Astrocyte (in vitro differentiated cells and primary cell): ENCODE data around the gene THEM5. TPM values are rescaled to one million over a fixed set of nuclear protein-coding genes. Genes with fewer than 3 reads are reported as not detected.

Experiments used
- DNase-seq: peaks from one replicate; pipeline ENCODE4 v3.0.0-alpha.2; 2010; ENCODE audit warnings: low read depth
- FAIRE-seq: peaks from 2 replicates; lab custom pipeline; 2011; peaks lifted over from hg19 to GRCh38; lab: Jason Lieb, UNC
- H2AFZ ChIP-seq: 2 replicates; pipeline ENCODE4 v1.6.0; 2012; ENCODE audit warnings: low read depth, low read length, inconsistent platforms
- H3K27ac ChIP-seq: 2 replicates; pipeline ENCODE4 v1.5.1; 2011; ENCODE audit warnings: low read depth, low read length, inconsistent platforms
- H3K27me3 ChIP-seq: 2 replicates; pipeline ENCODE4 v1.6.0; 2011; ENCODE audit warnings: low read length, inconsistent platforms; ENCODE audit not compliant: insufficient read depth
- H3K36me3 ChIP-seq: 2 replicates; pipeline ENCODE4 v1.5.1; 2011; ENCODE audit warnings: low read length, inconsistent platforms; ENCODE audit not compliant: insufficient read depth
- H3K4me1 ChIP-seq: 2 replicates; pipeline ENCODE4 v1.5.1; 2011; ENCODE audit warnings: low read length, inconsistent platforms; ENCODE audit not compliant: insufficient read depth
- H3K4me2 ChIP-seq: 2 replicates; pipeline ENCODE4 v1.6.0; 2012; ENCODE audit warnings: low read length, inconsistent platforms
- H3K4me3 ChIP-seq: 2 replicates; pipeline ENCODE4 v1.5.1; 2011; ENCODE audit warnings: low read depth, mild to moderate bottlenecking, low read length, inconsistent platforms; ENCODE audit not compliant: insufficient read depth
- H3K79me2 ChIP-seq: 2 replicates; pipeline ENCODE4 v1.6.0; 2012; ENCODE audit warnings: mild to moderate bottlenecking, low read length, inconsistent platforms; ENCODE audit not compliant: insufficient read depth
- H3K9ac ChIP-seq: 2 replicates; pipeline ENCODE4 v1.6.0; 2012; ENCODE audit warnings: mild to moderate bottlenecking, low read length, inconsistent platforms
- H3K9me3 ChIP-seq: 2 replicates; pipeline ENCODE4 v1.5.1; 2012; ENCODE audit warnings: low read depth, mild to moderate bottlenecking, low read length, inconsistent platforms; ENCODE audit not compliant: insufficient read depth
- H4K20me1 ChIP-seq: 2 replicates; pipeline ENCODE4 v1.6.0; 2012; ENCODE audit warnings: low read length, inconsistent platforms; ENCODE audit not compliant: insufficient read depth
- H3K27ac Mint-ChIP-seq: one replicate; pipeline ENCODE4 v1.8.0; 2021; ENCODE audit warnings: mild to moderate bottlenecking, mixed read lengths; ENCODE audit not compliant: unreplicated experiment
- H3K27me3 Mint-ChIP-seq: one replicate; pipeline ENCODE4 v1.8.0; 2021; ENCODE audit warnings: low read depth, mixed read lengths; ENCODE audit not compliant: unreplicated experiment
- H3K36me3 Mint-ChIP-seq: one replicate; pipeline ENCODE4 v1.8.0; 2021; ENCODE audit warnings: low read depth, mixed read lengths; ENCODE audit not compliant: unreplicated experiment
- H3K4me1 Mint-ChIP-seq: one replicate; pipeline ENCODE4 v1.8.0; 2021; ENCODE audit warnings: low read depth, mixed read lengths; ENCODE audit not compliant: unreplicated experiment
- H3K4me3 Mint-ChIP-seq: one replicate; pipeline ENCODE4 v1.8.0; 2021; ENCODE audit warnings: mild to moderate bottlenecking, moderate library complexity, mixed read lengths; ENCODE audit not compliant: unreplicated experiment
- H3K9me3 Mint-ChIP-seq: one replicate; pipeline ENCODE4 v1.8.0; 2021; ENCODE audit warnings: mild to moderate bottlenecking, mixed read lengths; ENCODE audit not compliant: unreplicated experiment
- CTCF ChIP-seq: IDR thresholded peaks from 2 replicates; pipeline ENCODE4 v1.5.1; 2011; ENCODE audit warnings: low read depth, mild to moderate bottlenecking, inconsistent platforms, low read length, moderate library complexity; ENCODE audit not compliant: insufficient read depth
- EZH2 ChIP-seq: IDR thresholded peaks from 2 replicates; pipeline ENCODE4 v1.6.1; 2012; ENCODE audit warnings: mild to moderate bottlenecking, low read length, inconsistent platforms; ENCODE audit not compliant: insufficient read depth
- total RNA-seq: library from RNA; stranded (reverse); gene quantifications from 2 replicates; pipeline ENCODE4 v1.2.1, GENCODE V29; 2021

THEM5 gene
- total RNA-seq, 1 donor from 2014 or later, result not detected

- Mint-ChIP-seq H3K4me3 (no peak overlapping the region), H3K27me3 (peaks cover 16% of the 10 kb centered on the region), H3K4me1 (peaks cover 14% of the 10 kb centered on the region), H3K27ac (no peak overlapping the region), H3K36me3 (no peaks in the 10 kb centered on the region), H3K9me3 (no peaks in the 10 kb centered on the region)
- no peaks in the 10 kb centered on the region for H3K36me3 ChIP-seq
- H3K4me1 ChIP-seq, result no peaks in the 10 kb centered on the region
- H3K27me3 ChIP-seq, result peaks cover 3% of the 10 kb centered on the region
- no peaks in the 10 kb centered on the region for H4K20me1 ChIP-seq
- H3K4me3 ChIP-seq, result no peak overlapping the region
- no peak for DNase-seq
- no peaks in the 10 kb centered on the region for H3K9me3 ChIP-seq
- no peak overlapping the region for H3K27ac ChIP-seq
- H2AFZ ChIP-seq, result no peak overlapping the region
- no peak overlapping the region for H3K4me2 ChIP-seq
- no peaks in the 10 kb centered on the region for H3K79me2 ChIP-seq
- TF ChIP-seq CTCF, result no peak
- TF ChIP-seq EZH2, result no peak
- no peak for FAIRE-seq
- H3K9ac ChIP-seq, result no peak overlapping the region
These were observed 10.9 kb upstream of the THEM5 start for GRCh38 chr1:151864411-151864810.

- Mint-ChIP-seq H3K36me3 (no peaks in the 10 kb centered on the region), H3K4me3 (no peak overlapping the region), H3K27ac (peak overlapping the region; percentile 51), H3K4me1 (peaks cover 15% of the 10 kb centered on the region), H3K9me3 (peaks cover 2% of the 10 kb centered on the region), H3K27me3 (peaks cover 21% of the 10 kb centered on the region)
- no peak overlapping the region for H3K4me3 ChIP-seq
- H3K9me3 ChIP-seq, result no peaks in the 10 kb centered on the region
- no peak overlapping the region for H3K27ac ChIP-seq
- H3K27me3 ChIP-seq, result peaks cover 3% of the 10 kb centered on the region
- H3K9ac ChIP-seq, result no peak overlapping the region
- FAIRE-seq (no peak), DNase-seq (no peak)
- no peak overlapping the region for H3K4me2 ChIP-seq
- no peaks in the 10 kb centered on the region for H4K20me1 ChIP-seq
- H3K79me2 ChIP-seq, result no peaks in the 10 kb centered on the region
- H2AFZ ChIP-seq, result no peak overlapping the region
- TF ChIP-seq CTCF (no peak), EZH2 (no peak)
- no peaks in the 10 kb centered on the region for H3K4me1 ChIP-seq
- H3K36me3 ChIP-seq, result no peaks in the 10 kb centered on the region
These were observed 9.1 kb upstream of the THEM5 start for GRCh38 chr1:151862604-151863003.

- DNase-seq, result no peak
- H3K9me3 Mint-ChIP-seq, result peaks cover 2% of the 10 kb centered on the region
- H3K36me3 ChIP-seq, result no peaks in the 10 kb centered on the region
- H3K9me3 ChIP-seq, result no peaks in the 10 kb centered on the region
- peaks cover 22% of the 10 kb centered on the region for H3K4me1 Mint-ChIP-seq
- H3K79me2 ChIP-seq, result no peaks in the 10 kb centered on the region
- no peak overlapping the region for H3K9ac ChIP-seq
- no peak overlapping the region for H2AFZ ChIP-seq
- H3K27ac ChIP-seq, result no peak overlapping the region
- H3K27me3 ChIP-seq, result peaks cover 3% of the 10 kb centered on the region
- no peak overlapping the region for H3K4me3 Mint-ChIP-seq
- no peak for TF ChIP-seq CTCF
- no peak overlapping the region for H3K4me3 ChIP-seq
- no peak for FAIRE-seq
- peaks cover 25% of the 10 kb centered on the region for H3K27me3 Mint-ChIP-seq
- H3K27ac Mint-ChIP-seq, result no peak overlapping the region
- no peak overlapping the region for H3K4me2 ChIP-seq
- H3K36me3 Mint-ChIP-seq, result no peaks in the 10 kb centered on the region
- no peaks in the 10 kb centered on the region for H4K20me1 ChIP-seq
- H3K4me1 ChIP-seq, result no peaks in the 10 kb centered on the region
These were observed 7.1 kb upstream of the THEM5 start for GRCh38 chr1:151860504-151861187.
